ENCODE measurements around the gene NELFB. TPM values are rescaled to one million over a fixed set of nuclear protein-coding genes. Genes with fewer than 3 reads are reported as not detected.

Gene NELFB
- 93.7 to 95.0 TPM (median 94.7 TPM) in 3 replicates for total RNA-seq (2021)
- percentile 55 among the genes with signal in this experiment for Bru-seq, nascent RNA
- long read RNA-seq, experiment 1, transcript NELFB-201 (13 exons, 2,698 nt) = major isoform, 513 of 629 reads
- long read RNA-seq, experiment 1, partial matches to known transcripts = 44 of 629 reads
- long read RNA-seq, experiment 1, other reads (novel, unspliced or antisense) = 72 of 629 reads
- long read RNA-seq, experiment 2, transcript NELFB-201 (13 exons, 2,698 nt) = major isoform, 49 of 136 reads
- long read RNA-seq, experiment 2, partial matches to known transcripts = 67 of 136 reads
- long read RNA-seq, experiment 2, other reads (novel, unspliced or antisense) = 20 of 136 reads
- long read RNA-seq, experiment 3, partial matches to known transcripts = 2 of 3 reads
- long read RNA-seq, experiment 3, other reads (novel, unspliced or antisense) = 1 of 3 reads

GRCh38 chr9:137254624-137255447, at the start of gene NELFB:
TSS of gene NELFB (plus strand) at chr9:137255327.
- CTCF ChIA-PET = interaction anchor here (0.6 to 4.6 kb wide), 20 partner anchors 8 to 219 kb away, joined by 3 to 59 read pairs (median 5); partner anchors contain the start of genes MAN1B1, NRARP, RNF224 and TOR4A
- H3K4me1 Mint-ChIP-seq = peaks cover 8% of the 10 kb centered on the region
- no peaks in the 10 kb centered on the region for H3K9me3 Mint-ChIP-seq
- H3K27ac Mint-ChIP-seq = peak within 1 kb of the TSS; percentile 86
- POLR2A ChIA-PET = interaction anchor here (0.9 to 4.2 kb wide), 5 partner anchors 10 to 54 kb away, joined by 3 to 30 read pairs (median 8); partner anchors contain the start of genes TPRN and TUBB4B
- peaks cover 16% of the 10 kb centered on the region for H3K36me3 Mint-ChIP-seq
- peaks cover 7% of the 10 kb centered on the region; the same call in 1 of the 2 replicates for H3K27me3 Mint-ChIP-seq (ENCODE audit: low read depth)
- peak within 1 kb of the TSS; percentile 94 for H3K4me3 Mint-ChIP-seq
- ATAC-seq (peak; percentile 82), DNase-seq (ENCODE audit: low spot score) (peak; percentile 93)
- TF ChIP-seq CREM (CRISPR knock-in tag; IDR thresholded peaks at IDR 0.05) (peak; percentile 31; the same call in 1 of the 2 replicates), MAX (CRISPR knock-in tag; IDR thresholded peaks at IDR 0.05) (no peak), E2F5 (CRISPR knock-in tag; IDR thresholded peaks at IDR 0.05) (0 out of 2 replicates have a peak, but pooled peaks have one; percentile 45), MYBL2 (CRISPR knock-in tag; IDR thresholded peaks at IDR 0.05) (no peak), ATF1 (CRISPR knock-in tag; IDR thresholded peaks at IDR 0.05) (no peak), ZBTB21 (CRISPR knock-in tag; IDR thresholded peaks at IDR 0.05; ENCODE audit: borderline replicate concordance) (peak; percentile 52; the same call in 1 of the 2 replicates), CREB1 (CRISPR knock-in tag; IDR thresholded peaks at IDR 0.05) (no peak), E2F4 (CRISPR knock-in tag; IDR thresholded peaks at IDR 0.05; ENCODE audit: borderline replicate concordance, low read depth) (no peak), FOXK1 (CRISPR knock-in tag; IDR thresholded peaks at IDR 0.05) (0 out of 2 replicates have a peak, but pooled peaks have one; percentile 51), SP1 (CRISPR knock-in tag; conservative IDR thresholded peaks at IDR 0.05) (peak; percentile 99), ZNF281 (CRISPR knock-in tag; IDR thresholded peaks at IDR 0.05) (no peak), AFF4 (CRISPR knock-in tag; IDR thresholded peaks at IDR 0.05; ENCODE audit: borderline replicate concordance) (no peak), NR3C1 (CRISPR knock-in tag; conservative IDR thresholded peaks at IDR 0.05; ENCODE audit: low read depth) (no peak), ZNF512 (CRISPR knock-in tag; IDR thresholded peaks at IDR 0.05; ENCODE audit: borderline replicate concordance) (no peak), ZNF232 (CRISPR knock-in tag; IDR thresholded peaks at IDR 0.05) (no peak), HMGXB4 (CRISPR knock-in tag; IDR thresholded peaks at IDR 0.05) (peak; percentile 76; the same call in 1 of the 2 replicates), ETV6 (CRISPR knock-in tag; IDR thresholded peaks at IDR 0.05) (peak; percentile 42; the same call in 1 of the 2 replicates), RELA (CRISPR knock-in tag; IDR thresholded peaks at IDR 0.05; ENCODE audit: borderline replicate concordance) (no peak), USF2 (CRISPR knock-in tag; IDR thresholded peaks at IDR 0.05) (peak; percentile 43; the same call in 1 of the 2 replicates), NFYB (CRISPR knock-in tag; conservative IDR thresholded peaks at IDR 0.05; ENCODE audit: low read depth) (no peak)

All from WTC11 (cell line).